Mononuclear cell (primary cell): ENCODE results near the gene LPGAT1. TPM values are rescaled to one million over a fixed set of nuclear protein-coding genes. Genes with fewer than 3 reads are reported as not detected.
"Not testable (repeated sequence)": the region's sequence is repeated elsewhere in the genome, so short reads cannot be mapped to it uniquely, and the experiment has no call there.

Experiments used
- H3K27me3 ChIP-seq: 2 replicates; pipeline ENCODE4 v1.6.0; 2011; ENCODE audit warnings: low read length, control low read depth; ENCODE audit not compliant: insufficient read depth
- H3K4me1 ChIP-seq: 2 replicates; pipeline ENCODE4 v1.5.1; 2011; ENCODE audit warnings: mild to moderate bottlenecking, low read length, control low read depth; ENCODE audit not compliant: insufficient read depth
- H3K4me3 ChIP-seq: 2 replicates; pipeline ENCODE4 v1.5.1; 2011; ENCODE audit warnings: mild to moderate bottlenecking, low read length, moderate library complexity
- H3K9me3 ChIP-seq: 2 replicates; pipeline ENCODE4 v1.5.1; 2011; ENCODE audit warnings: low read depth, mild to moderate bottlenecking, control low read depth, low read length
- total RNA-seq: library from RNA; depleted of rRNA; stranded (reverse); fragments of >200 nt; gene quantifications from one replicate; pipeline ENCODE4 v1.2.3, GENCODE V29; 2012

LPGAT1 gene
- total RNA-seq, 1 donor = 35.4 TPM

GRCh38 chr1:211698161-211699026 lies 132.2 kb downstream of the LPGAT1 start:
- H3K27me3 ChIP-seq = no peaks in the 10 kb centered on the region
- peaks cover 45% of the 10 kb centered on the region for H3K4me1 ChIP-seq
- H3K4me3 ChIP-seq = no peak overlapping the region
- H3K9me3 ChIP-seq = no peaks in the 10 kb centered on the region

GRCh38 chr1:211697356-211697755 lies 133.2 kb downstream of the LPGAT1 start:
- Histone ChIP-seq H3K9me3 (no peaks in the 10 kb centered on the region), H3K4me3 (no peak overlapping the region), H3K4me1 (peaks cover 40% of the 10 kb centered on the region), H3K27me3 (no peaks in the 10 kb centered on the region)

DNA sequence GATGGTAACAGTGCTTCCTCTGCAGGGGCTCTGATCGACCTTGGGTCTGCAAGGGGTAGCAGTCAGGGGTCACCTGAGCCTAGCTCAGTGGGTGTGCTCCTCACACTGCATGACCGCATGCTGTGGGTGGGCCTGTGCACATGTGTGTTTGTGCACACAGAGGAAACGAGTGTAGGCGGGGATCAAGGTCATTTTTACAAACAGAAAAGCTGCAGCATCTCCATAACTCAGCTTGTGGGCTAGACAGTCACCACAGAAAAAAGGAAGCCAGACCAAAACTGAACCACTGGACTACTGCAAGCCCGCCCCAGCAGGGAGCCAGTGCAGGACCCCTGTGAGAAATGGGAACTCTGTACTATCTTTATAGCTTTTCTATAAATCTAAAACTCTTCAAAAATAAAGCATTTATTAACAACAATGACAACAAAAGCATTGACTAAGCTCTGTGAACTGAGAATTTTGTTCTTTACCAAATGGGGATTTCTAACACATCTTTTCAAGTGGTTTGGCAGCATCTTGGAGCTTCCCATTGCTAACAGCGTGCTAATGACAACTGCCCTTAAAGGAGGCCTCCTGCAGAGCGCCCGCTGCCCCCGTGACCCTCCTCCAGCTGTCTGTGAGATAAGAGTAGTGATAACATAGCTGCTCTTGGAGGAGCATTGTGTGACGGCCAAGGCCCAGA lies 135.3 kb downstream of the LPGAT1 start:
- Histone ChIP-seq H3K4me1 (peaks cover 39% of the 10 kb centered on the region), H3K4me3 (no peak overlapping the region), H3K9me3 (no peaks in the 10 kb centered on the region), H3K27me3 (no peaks in the 10 kb centered on the region)

GRCh38 chr1:211693911-211694310 lies 136.7 kb downstream of the LPGAT1 start:
- H3K4me3 ChIP-seq, H3K9me3 ChIP-seq, H3K27me3 ChIP-seq: not testable (repeated sequence)
- peaks cover 36% of the 10 kb centered on the region for H3K4me1 ChIP-seq

Other genes starting within 250 kb of the LPGAT1 start
- 0.52 TPM for gene NEK2, start 155.1 kb downstream of the LPGAT1 start, total RNA-seq
- 3.8 TPM for gene INTS7, start 204.8 kb upstream of the LPGAT1 start, total RNA-seq
- gene DTL, start 205.0 kb upstream of the LPGAT1 start, total RNA-seq = 0.52 TPM